ENCODE measurements around the gene BAG3.
A peak's percentile ranks its signal among the peaks of the same experiment; 100 is the strongest.
"Not testable (repeated sequence)": the region's sequence is repeated elsewhere in the genome, so short reads cannot be mapped to it uniquely, and the experiment has no call there.

Gene BAG3

DNA sequence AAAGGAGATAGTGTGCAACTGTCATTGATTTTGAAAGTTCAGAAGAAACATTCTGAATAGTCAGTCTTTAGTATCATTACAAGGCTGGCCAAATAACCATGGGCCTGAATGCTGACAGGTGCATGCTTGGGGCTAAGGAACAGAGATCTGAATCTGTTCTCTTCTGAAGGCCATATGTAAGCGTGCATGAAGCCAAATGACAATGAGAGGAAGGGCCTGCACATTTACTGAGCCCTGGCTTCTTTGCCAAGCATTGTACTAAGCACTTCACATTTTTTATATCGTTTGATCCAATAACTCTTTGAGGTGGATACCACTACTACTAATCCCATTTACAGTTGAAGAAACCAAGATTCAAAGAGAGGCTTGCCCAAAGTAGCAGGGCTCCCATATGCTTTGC is 32.0 kb upstream of the BAG3 start:
- Histone ChIP-seq H3K27ac (ENCODE audit: poor library complexity, severe bottlenecking) (no peak overlapping the region), H3K36me3 (ENCODE audit: low read depth) (no peaks in the 10 kb centered on the region), H3K4me3 (ENCODE audit: severe bottlenecking) (no peak overlapping the region), H3K4me1 (ENCODE audit: insufficient read depth, poor library complexity, severe bottlenecking) (peaks cover 13% of the 10 kb centered on the region), H3K27me3 (ENCODE audit: insufficient read depth, poor library complexity, severe bottlenecking) (no peaks in the 10 kb centered on the region), H3K9me3 (ENCODE audit: severe bottlenecking) (no peaks in the 10 kb centered on the region)
- ATAC-seq (ENCODE audit: low read depth) (no peak), DNase-seq (ENCODE audit: low spot score) (no peak)
- TF ChIP-seq CTCF (IDR thresholded peaks at IDR 0.05; ENCODE audit: poor library complexity, severe bottlenecking): no peak

GRCh38 chr10:119619811-119620210 is 31.4 kb upstream of the BAG3 start:
- H3K27me3 ChIP-seq (ENCODE audit: insufficient read depth, poor library complexity, severe bottlenecking); DNase-seq (ENCODE audit: low spot score); H3K9me3 ChIP-seq (ENCODE audit: severe bottlenecking); ATAC-seq (ENCODE audit: low read depth); H3K4me3 ChIP-seq (ENCODE audit: severe bottlenecking); H3K36me3 ChIP-seq (ENCODE audit: low read depth); H3K27ac ChIP-seq (ENCODE audit: poor library complexity, severe bottlenecking): not testable (repeated sequence)
- H3K4me1 ChIP-seq (ENCODE audit: insufficient read depth, poor library complexity, severe bottlenecking): peaks cover 13% of the 10 kb centered on the region

DNA sequence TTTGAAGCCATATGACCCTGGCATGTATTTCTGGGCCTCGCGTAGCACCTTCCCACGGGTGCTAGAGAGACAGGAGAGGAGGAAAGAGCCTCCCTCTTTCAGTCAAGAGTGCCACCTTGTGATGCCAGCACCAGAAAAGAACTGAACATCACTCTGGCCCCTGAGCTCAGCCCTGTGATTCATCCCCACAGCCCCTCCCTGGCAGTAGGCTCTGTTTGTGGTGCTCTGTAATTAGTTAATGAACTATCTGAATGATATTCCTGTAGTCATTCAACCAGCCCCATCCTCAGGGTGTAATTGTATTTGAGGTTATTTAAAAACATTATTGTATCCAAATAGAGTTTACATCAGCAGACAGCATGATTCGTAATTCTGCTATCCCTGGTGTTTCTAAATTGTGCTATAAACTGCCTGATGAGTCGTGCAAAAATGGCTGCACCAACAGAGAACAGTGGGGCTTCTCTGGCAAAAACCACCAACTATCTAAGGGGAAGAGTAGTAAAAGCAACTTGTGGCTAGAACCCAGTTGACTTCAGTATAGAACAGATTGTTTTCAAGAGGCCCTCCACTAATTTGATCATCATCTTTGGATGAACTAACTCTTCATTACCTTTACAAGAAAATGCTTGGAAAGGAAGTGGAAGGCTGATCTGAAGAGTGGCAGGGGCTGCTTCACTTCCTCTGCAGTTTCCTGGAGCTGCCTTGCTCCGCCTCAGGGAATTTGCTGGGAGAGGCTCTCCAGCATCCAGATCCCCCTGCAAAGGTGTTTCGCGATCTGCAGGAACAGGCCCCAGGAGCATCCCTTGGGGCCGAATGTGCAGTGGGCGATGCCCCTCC is 30.7 kb upstream of the BAG3 start:
- ATAC-seq (ENCODE audit: low read depth) (peak; percentile 71), DNase-seq (ENCODE audit: low spot score) (no peak)
- H3K27me3 ChIP-seq (ENCODE audit: insufficient read depth, poor library complexity, severe bottlenecking): no peaks in the 10 kb centered on the region
- H3K27ac ChIP-seq (ENCODE audit: poor library complexity, severe bottlenecking): peak overlapping the region; percentile 25
- TF ChIP-seq CTCF (IDR thresholded peaks at IDR 0.05; ENCODE audit: poor library complexity, severe bottlenecking): no peak
- no peak overlapping the region for H3K4me3 ChIP-seq (ENCODE audit: severe bottlenecking)
- no peaks in the 10 kb centered on the region for H3K9me3 ChIP-seq (ENCODE audit: severe bottlenecking)
- no peaks in the 10 kb centered on the region for H3K36me3 ChIP-seq (ENCODE audit: low read depth)
- peaks cover 13% of the 10 kb centered on the region for H3K4me1 ChIP-seq (ENCODE audit: insufficient read depth, poor library complexity, severe bottlenecking)

DNA sequence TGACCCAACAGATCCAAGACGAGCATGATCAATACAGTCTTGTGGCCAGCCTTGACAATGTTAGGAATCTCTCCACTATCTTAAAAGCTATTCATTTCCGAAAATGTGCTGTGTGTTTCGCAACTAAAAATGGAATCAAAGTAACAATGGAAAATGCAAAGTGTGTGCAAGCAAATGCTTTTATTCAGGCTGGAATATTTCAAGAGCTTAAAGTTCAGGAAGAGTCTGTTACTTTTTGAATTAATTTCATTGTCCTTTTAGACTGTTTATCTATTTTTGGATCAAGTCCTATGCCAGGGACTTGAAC is 30.1 kb upstream of the BAG3 start:
- Histone ChIP-seq H3K4me1 (ENCODE audit: insufficient read depth, poor library complexity, severe bottlenecking) (peaks cover 13% of the 10 kb centered on the region), H3K4me3 (ENCODE audit: severe bottlenecking) (no peak overlapping the region), H3K9me3 (ENCODE audit: severe bottlenecking) (no peaks in the 10 kb centered on the region), H3K27ac (ENCODE audit: poor library complexity, severe bottlenecking) (peak overlapping the region; percentile 25), H3K36me3 (ENCODE audit: low read depth) (no peaks in the 10 kb centered on the region), H3K27me3 (ENCODE audit: insufficient read depth, poor library complexity, severe bottlenecking) (no peaks in the 10 kb centered on the region)
- DNase-seq (ENCODE audit: low spot score) (no peak), ATAC-seq (ENCODE audit: low read depth) (no peak)
- TF ChIP-seq CTCF (IDR thresholded peaks at IDR 0.05; ENCODE audit: poor library complexity, severe bottlenecking): no peak

GRCh38 chr10:119625570-119626280 is 25.5 kb upstream of the BAG3 start:
- no peak for TF ChIP-seq CTCF (IDR thresholded peaks at IDR 0.05; ENCODE audit: poor library complexity, severe bottlenecking)
- ATAC-seq (ENCODE audit: low read depth) (no peak), DNase-seq (ENCODE audit: low spot score) (no peak)
- Histone ChIP-seq H3K27me3 (ENCODE audit: insufficient read depth, poor library complexity, severe bottlenecking) (no peaks in the 10 kb centered on the region), H3K36me3 (ENCODE audit: low read depth) (no peaks in the 10 kb centered on the region), H3K9me3 (ENCODE audit: severe bottlenecking) (no peaks in the 10 kb centered on the region), H3K4me3 (ENCODE audit: severe bottlenecking) (no peak overlapping the region), H3K4me1 (ENCODE audit: insufficient read depth, poor library complexity, severe bottlenecking) (no peaks in the 10 kb centered on the region), H3K27ac (ENCODE audit: poor library complexity, severe bottlenecking) (no peak overlapping the region)
